HEK293 (cell line): ENCODE measurements around the gene NUDT4.
A peak's percentile ranks its signal among the peaks of the same experiment; 100 is the strongest.

ENCODE experiments used
- CTCF ChIA-PET: fragments of 350-600 bp; formaldehyde crosslinking; extraction: SDS; loops from one replicate; lab custom pipeline; 2021; ENCODE audit warnings: antibody characterized with exemption; lab: Yijun Ruan, JAX
- POLR2A ChIA-PET: fragments of 300-600 bp; formaldehyde crosslinking; extraction: SDS; loops from one replicate; lab custom pipeline; 2020; ENCODE audit warnings: antibody characterized with exemption, inconsistent platforms; lab: Yijun Ruan, JAX
- H3K27ac ChIP-seq: fragments of 200-500 bp; sonication (Bioruptor generic); 2 replicates; pipeline ENCODE4 v1.5.1; 2014; ENCODE audit warnings: low read depth, low read length, control low read depth, inconsistent platforms; ENCODE audit errors: extremely low read depth
- H3K36me3 ChIP-seq, 2 experiments: fragments of 200-500 bp in 1 of 2; sonication (Bioruptor generic) in 1 of 2; 1 replicate in 1 of 2; 2 replicates in 1 of 2; pipeline ENCODE4 v1.5.1; 2014 to 2017; ENCODE audit warnings: inconsistent platforms in 2 of 2, low read length in 2 of 2; ENCODE audit not compliant: control insufficient read depth in 2 of 2, insufficient read depth in 1 of 2
- H3K4me1 ChIP-seq: fragments of 200-500 bp; sonication (Bioruptor generic); 2 replicates; pipeline ENCODE4 v1.5.1; 2014; ENCODE audit warnings: mild to moderate bottlenecking, low read length, inconsistent platforms; ENCODE audit not compliant: control insufficient read depth, insufficient read depth
- H3K4me3 ChIP-seq: 2 replicates; pipeline ENCODE4 v1.5.1; 2011; ENCODE audit warnings: low read depth, mild to moderate bottlenecking, control low read depth, low read length, moderate library complexity
- H3K9me3 ChIP-seq: fragments of 200-500 bp; sonication (Bioruptor generic); 2 replicates; pipeline ENCODE4 v1.5.1; 2014; ENCODE audit warnings: low read depth, low read length, inconsistent platforms; ENCODE audit not compliant: control insufficient read depth, insufficient read depth
- GLIS2 ChIP-seq: fragments of 450-650 bp; formaldehyde crosslinking; IDR thresholded peaks from 2 replicates; pipeline ENCODE4 v1.5.1; 2016; ENCODE audit warnings: missing biosample characterization, missing genetic modification characterization
- PRDM1 ChIP-seq: fragments of 450-650 bp; formaldehyde crosslinking; IDR thresholded peaks from 2 replicates; pipeline ENCODE4; 2016; ENCODE audit warnings: missing biosample characterization, missing genetic modification characterization
- SALL2 ChIP-seq: fragments of 450-650 bp; formaldehyde crosslinking; IDR thresholded peaks from 2 replicates; pipeline ENCODE4 v1.5.0; 2017; ENCODE audit warnings: missing biosample characterization, mild to moderate bottlenecking, missing genetic modification characterization, borderline replicate concordance
- SCRT2 ChIP-seq: fragments of 450-650 bp; formaldehyde crosslinking; IDR thresholded peaks from 2 replicates; pipeline ENCODE4 v1.5.1; 2016; ENCODE audit warnings: missing biosample characterization, missing genetic modification characterization
- ZBTB1 ChIP-seq: fragments of 450-650 bp; formaldehyde crosslinking; IDR thresholded peaks from 2 replicates; pipeline ENCODE4 v1.5.1; 2016; ENCODE audit warnings: missing biosample characterization, missing genetic modification characterization
- ZBTB44 ChIP-seq: fragments of 450-650 bp; IDR thresholded peaks from 2 replicates; pipeline ENCODE4 v1.5.1; 2018; ENCODE audit warnings: missing biosample characterization, mild to moderate bottlenecking, missing genetic modification characterization
- ZNF133 ChIP-seq: fragments of 450-650 bp; formaldehyde crosslinking; IDR thresholded peaks from 2 replicates; pipeline ENCODE4 v1.5.1; 2016; ENCODE audit warnings: missing biosample characterization, missing genetic modification characterization
- ZNF155 ChIP-seq: fragments of 450-650 bp; formaldehyde crosslinking; IDR thresholded peaks from 2 replicates; pipeline ENCODE4 v1.5.1; 2016; ENCODE audit warnings: missing biosample characterization, missing genetic modification characterization
- ZNF221 ChIP-seq: fragments of 450-650 bp; formaldehyde crosslinking; IDR thresholded peaks from 2 replicates; pipeline ENCODE4 v1.5.1; 2017; ENCODE audit warnings: missing biosample characterization, missing genetic modification characterization, borderline replicate concordance
- ZNF24 ChIP-seq: fragments of 450-650 bp; formaldehyde crosslinking; IDR thresholded peaks from 2 replicates; pipeline ENCODE4 v1.5.1; 2016; ENCODE audit warnings: missing biosample characterization, missing genetic modification characterization
- ZNF280D ChIP-seq: fragments of 450-650 bp; formaldehyde crosslinking; IDR thresholded peaks from 2 replicates; pipeline ENCODE4 v1.5.1; 2016; ENCODE audit warnings: missing biosample characterization, missing genetic modification characterization
- ZNF362 ChIP-seq: fragments of 450-650 bp; formaldehyde crosslinking; IDR thresholded peaks from 2 replicates; pipeline ENCODE4 v1.5.1; 2016; ENCODE audit warnings: missing biosample characterization, missing genetic modification characterization
- ZNF366 ChIP-seq: fragments of 450-650 bp; formaldehyde crosslinking; conservative IDR thresholded peaks from 2 replicates; pipeline ENCODE4 v1.5.1; 2016; ENCODE audit warnings: missing biosample characterization, missing genetic modification characterization
- ZNF548 ChIP-seq: fragments of 450-650 bp; formaldehyde crosslinking; IDR thresholded peaks from 2 replicates; pipeline ENCODE4 v1.5.1; 2016; ENCODE audit warnings: missing biosample characterization, missing genetic modification characterization
- ZNF561 ChIP-seq: fragments of 450-650 bp; IDR thresholded peaks from 2 replicates; pipeline ENCODE4 v1.5.1; 2018; ENCODE audit warnings: missing biosample characterization, missing genetic modification characterization, borderline replicate concordance
- ZNF585B ChIP-seq: fragments of 450-650 bp; formaldehyde crosslinking; IDR thresholded peaks from 2 replicates; pipeline ENCODE4 v1.5.1; 2016; ENCODE audit warnings: missing biosample characterization, missing genetic modification characterization
- ZNF596 ChIP-seq: fragments of 450-650 bp; IDR thresholded peaks from 2 replicates; pipeline ENCODE4 v1.5.0; 2018; ENCODE audit warnings: missing biosample characterization, mild to moderate bottlenecking, missing genetic modification characterization, moderate library complexity
- ZNF621 ChIP-seq: fragments of 450-650 bp; formaldehyde crosslinking; IDR thresholded peaks from 2 replicates; pipeline ENCODE4 v1.5.1; 2017; ENCODE audit warnings: missing biosample characterization, missing genetic modification characterization
- TF ChIP-seq, protein P1 (sequence below): fragments of 450-650 bp; formaldehyde crosslinking; IDR thresholded peaks from 2 replicates; pipeline ENCODE4 v1.5.1; 2016; ENCODE audit warnings: missing biosample characterization, missing genetic modification characterization
- TF ChIP-seq, protein P2 (sequence below): fragments of 450-650 bp; formaldehyde crosslinking; IDR thresholded peaks from 2 replicates; pipeline ENCODE4; 2016; ENCODE audit warnings: missing biosample characterization, missing genetic modification characterization
- TF ChIP-seq, protein P3 (sequence below): fragments of 450-650 bp; formaldehyde crosslinking; IDR thresholded peaks from 2 replicates; pipeline ENCODE4 v1.5.1; 2016; ENCODE audit warnings: missing biosample characterization, missing genetic modification characterization
- TF ChIP-seq, protein P4 (sequence below): sonication (generic); formaldehyde crosslinking; IDR thresholded peaks from 2 replicates; pipeline ENCODE4 v1.8.1; 2022; ENCODE audit warnings: mild to moderate bottlenecking, moderate library complexity, missing genetic modification reagents

Gene NUDT4

DNA sequence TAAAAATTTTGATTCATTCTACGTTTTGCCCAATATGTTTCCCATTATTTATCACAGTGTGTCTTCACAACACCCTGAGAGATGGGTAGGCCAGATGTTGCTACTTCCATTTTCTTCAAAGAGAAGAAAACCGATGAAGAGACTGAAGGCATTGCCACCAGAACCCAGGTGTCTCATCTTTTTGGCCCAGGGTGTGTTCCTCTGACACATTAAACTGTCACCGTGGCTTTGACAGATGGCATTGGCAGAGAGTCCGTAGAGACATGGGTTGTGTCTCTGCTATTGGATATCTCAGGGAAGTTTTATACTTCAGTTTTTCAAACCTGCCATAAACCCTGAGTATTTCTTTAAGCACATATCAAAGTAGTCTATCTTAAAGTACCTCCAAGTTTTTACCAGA is 11.3 kb upstream of the NUDT4 start (continued):
- TF ChIP-seq, protein P1, sequence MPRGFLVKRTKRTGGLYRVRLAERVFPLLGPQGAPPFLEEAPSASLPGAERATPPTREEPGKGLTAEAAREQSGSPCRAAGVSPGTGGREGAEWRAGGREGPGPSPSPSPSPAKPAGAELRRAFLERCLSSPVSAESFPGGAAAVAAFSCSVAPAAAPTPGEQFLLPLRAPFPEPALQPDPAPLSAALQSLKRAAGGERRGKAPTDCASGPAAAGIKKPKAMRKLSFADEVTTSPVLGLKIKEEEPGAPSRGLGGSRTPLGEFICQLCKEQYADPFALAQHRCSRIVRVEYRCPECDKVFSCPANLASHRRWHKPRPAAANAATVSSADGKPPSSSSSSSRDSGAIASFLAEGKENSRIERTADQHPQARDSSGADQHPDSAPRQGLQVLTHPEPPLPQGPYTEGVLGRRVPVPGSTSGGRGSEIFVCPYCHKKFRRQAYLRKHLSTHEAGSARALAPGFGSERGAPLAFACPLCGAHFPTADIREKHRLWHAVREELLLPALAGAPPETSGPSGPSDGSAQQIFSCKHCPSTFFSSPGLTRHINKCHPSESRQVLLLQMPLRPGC (tag by site-specific recombination): no peak
- TF ChIP-seq ZNF24 (tag by site-specific recombination) (no peak), ZNF362 (tag by site-specific recombination) (no peak), ZNF621 (tag by site-specific recombination) (no peak), ZNF561 (tag by site-specific recombination) (no peak), ZNF221 (tag by site-specific recombination) (no peak), ZBTB1 (tag by site-specific recombination) (no peak), GLIS2 (no peak), ZNF155 (no peak), SALL2 (tag by site-specific recombination) (no peak), ZNF548 (tag by site-specific recombination) (no peak), SCRT2 (tag by site-specific recombination) (no peak)
- TF ChIP-seq, protein P2, sequence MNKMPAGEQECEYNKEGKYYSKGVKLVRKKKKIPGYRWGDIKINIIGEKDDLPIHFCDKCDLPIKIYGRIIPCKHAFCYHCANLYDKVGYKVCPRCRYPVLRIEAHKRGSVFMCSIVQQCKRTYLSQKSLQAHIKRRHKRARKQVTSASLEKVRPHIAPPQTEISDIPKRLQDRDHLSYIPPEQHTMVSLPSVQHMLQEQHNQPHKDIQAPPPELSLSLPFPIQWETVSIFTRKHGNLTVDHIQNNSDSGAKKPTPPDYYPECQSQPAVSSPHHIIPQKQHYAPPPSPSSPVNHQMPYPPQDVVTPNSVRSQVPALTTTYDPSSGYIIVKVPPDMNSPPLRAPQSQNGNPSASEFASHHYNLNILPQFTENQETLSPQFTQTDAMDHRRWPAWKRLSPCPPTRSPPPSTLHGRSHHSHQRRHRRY (tag by site-specific recombination): no peak

DNA sequence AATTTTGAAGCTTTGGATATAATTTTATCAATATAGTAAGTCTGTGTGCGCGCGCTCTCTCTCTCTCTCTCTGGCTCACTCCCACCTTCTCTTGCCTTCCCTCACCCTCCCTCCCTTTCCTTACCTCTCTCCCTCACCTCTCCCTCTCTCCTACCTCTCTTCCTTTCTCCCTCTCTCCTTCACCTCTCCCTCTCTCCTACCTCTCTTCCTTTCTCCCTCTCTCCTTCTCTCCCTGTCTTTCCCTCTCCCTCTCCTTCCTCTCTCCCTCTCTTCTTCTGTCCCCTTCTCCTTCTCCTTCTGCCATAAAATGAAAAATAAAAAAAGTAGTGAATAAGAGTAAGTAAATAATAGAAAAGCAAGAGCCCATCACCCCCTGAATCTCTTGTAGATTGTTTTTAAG is 9.0 kb upstream of the NUDT4 start:
- Histone ChIP-seq H3K36me3 (no peaks in the 10 kb centered on the region), H3K4me1 (no peaks in the 10 kb centered on the region), H3K27ac (no peak overlapping the region), H3K9me3 (no peaks in the 10 kb centered on the region), H3K4me3 (no peak overlapping the region)
- TF ChIP-seq ZNF596 (tag by site-specific recombination) (peak; percentile 59), ZBTB44 (tag by site-specific recombination) (no peak), ZNF585B (tag by site-specific recombination) (no peak), PRDM1 (tag by site-specific recombination) (peak; percentile 98), ZNF362 (tag by site-specific recombination) (no peak), ZNF280D (tag by site-specific recombination) (no peak), ZNF133 (tag by site-specific recombination) (no peak), ZNF366 (tag by site-specific recombination) (peak; percentile 69)
- TF ChIP-seq, protein P3, sequence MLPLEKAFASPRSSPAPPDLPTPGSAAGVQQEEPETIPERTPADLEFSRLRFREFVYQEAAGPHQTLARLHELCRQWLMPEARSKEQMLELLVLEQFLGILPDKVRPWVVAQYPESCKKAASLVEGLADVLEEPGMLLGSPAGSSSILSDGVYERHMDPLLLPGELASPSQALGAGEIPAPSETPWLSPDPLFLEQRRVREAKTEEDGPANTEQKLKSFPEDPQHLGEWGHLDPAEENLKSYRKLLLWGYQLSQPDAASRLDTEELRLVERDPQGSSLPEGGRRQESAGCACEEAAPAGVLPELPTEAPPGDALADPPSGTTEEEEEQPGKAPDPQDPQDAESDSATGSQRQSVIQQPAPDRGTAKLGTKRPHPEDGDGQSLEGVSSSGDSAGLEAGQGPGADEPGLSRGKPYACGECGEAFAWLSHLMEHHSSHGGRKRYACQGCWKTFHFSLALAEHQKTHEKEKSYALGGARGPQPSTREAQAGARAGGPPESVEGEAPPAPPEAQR (tag by site-specific recombination): no peak
- TF ChIP-seq, protein P4, sequence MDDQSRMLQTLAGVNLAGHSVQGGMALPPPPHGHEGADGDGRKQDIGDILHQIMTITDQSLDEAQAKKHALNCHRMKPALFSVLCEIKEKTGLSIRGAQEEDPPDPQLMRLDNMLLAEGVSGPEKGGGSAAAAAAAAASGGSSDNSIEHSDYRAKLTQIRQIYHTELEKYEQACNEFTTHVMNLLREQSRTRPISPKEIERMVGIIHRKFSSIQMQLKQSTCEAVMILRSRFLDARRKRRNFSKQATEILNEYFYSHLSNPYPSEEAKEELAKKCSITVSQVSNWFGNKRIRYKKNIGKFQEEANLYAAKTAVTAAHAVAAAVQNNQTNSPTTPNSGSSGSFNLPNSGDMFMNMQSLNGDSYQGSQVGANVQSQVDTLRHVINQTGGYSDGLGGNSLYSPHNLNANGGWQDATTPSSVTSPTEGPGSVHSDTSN: no peak
- TF ChIP-seq, protein P1 (tag by site-specific recombination): no peak
- CTCF ChIA-PET: no interaction called here
- POLR2A ChIA-PET: no interaction called here
